ENCODE results near the gene ETHE1.

ETHE1 gene

GRCh38 chr19:43483281-43483680 is 43.7 kb downstream of the ETHE1 start:
- DNase-seq, result no peak

GRCh38 chr19:43482193-43482592 is 44.8 kb downstream of the ETHE1 start:
- no peak for TF ChIP-seq POLR2A (IDR thresholded peaks at IDR 0.05; ENCODE audit: low read length)
- no peak for TF ChIP-seq GATA1 (IDR thresholded peaks at IDR 0.05; ENCODE audit: low read depth, low read length)
- DNase-seq, result no peak

More at GRCh38 chr19:43483281-43483680, 43.7 kb downstream of the ETHE1 start:
- TF ChIP-seq GATA1 (IDR thresholded peaks at IDR 0.05; ENCODE audit: low read depth, low read length), result no peak
- no peak for TF ChIP-seq POLR2A (IDR thresholded peaks at IDR 0.05; ENCODE audit: low read length)

GRCh38 chr19:43481701-43482100 is 45.3 kb downstream of the ETHE1 start:
- no peak for DNase-seq
- TF ChIP-seq POLR2A (IDR thresholded peaks at IDR 0.05; ENCODE audit: low read length) (no peak), GATA1 (IDR thresholded peaks at IDR 0.05; ENCODE audit: low read depth, low read length) (no peak)

GRCh38 chr19:43480574-43480973 is 46.4 kb downstream of the ETHE1 start:
- no peak for TF ChIP-seq GATA1 (IDR thresholded peaks at IDR 0.05; ENCODE audit: low read depth, low read length)
- TF ChIP-seq POLR2A (IDR thresholded peaks at IDR 0.05; ENCODE audit: low read length), result no peak
- no peak for DNase-seq

GRCh38 chr19:43479961-43480561 is 46.9 kb downstream of the ETHE1 start:
- no peak for DNase-seq
- no peak for TF ChIP-seq GATA1 (IDR thresholded peaks at IDR 0.05; ENCODE audit: low read depth, low read length)
- TF ChIP-seq POLR2A (IDR thresholded peaks at IDR 0.05; ENCODE audit: low read length), result no peak

- no peak for DNase-seq
- TF ChIP-seq POLR2A (IDR thresholded peaks at IDR 0.05; ENCODE audit: low read length) (no peak), GATA1 (IDR thresholded peaks at IDR 0.05; ENCODE audit: low read depth, low read length) (no peak)
These were observed 47.8 kb downstream of the ETHE1 start for GRCh38 chr19:43479226-43479625.

- no peak for DNase-seq
- TF ChIP-seq POLR2A (IDR thresholded peaks at IDR 0.05; ENCODE audit: low read length) (no peak), GATA1 (IDR thresholded peaks at IDR 0.05; ENCODE audit: low read depth, low read length) (no peak)
These were observed 48.7 kb downstream of the ETHE1 start for GRCh38 chr19:43478323-43478722.

- TF ChIP-seq POLR2A (IDR thresholded peaks at IDR 0.05; ENCODE audit: low read length) (no peak), GATA1 (IDR thresholded peaks at IDR 0.05; ENCODE audit: low read depth, low read length) (no peak)
- DNase-seq, result no peak
These were observed 50.4 kb downstream of the ETHE1 start for GRCh38 chr19:43476606-43477005.

- peak; percentile 92 to 96 for DNase-seq
- TF ChIP-seq POLR2A (IDR thresholded peaks at IDR 0.05; ENCODE audit: low read length) (peak; percentile 66), GATA1 (IDR thresholded peaks at IDR 0.05; ENCODE audit: low read depth, low read length) (no peak)
These were observed 51.9 kb downstream of the ETHE1 start for GRCh38 chr19:43474986-43475705.

- no peak for TF ChIP-seq POLR2A (IDR thresholded peaks at IDR 0.05; ENCODE audit: low read length)
- no peak for TF ChIP-seq GATA1 (IDR thresholded peaks at IDR 0.05; ENCODE audit: low read depth, low read length)
- no peak for DNase-seq
These were observed 52.5 kb downstream of the ETHE1 start for GRCh38 chr19:43474487-43474886.

- DNase-seq, result no peak
- TF ChIP-seq POLR2A (IDR thresholded peaks at IDR 0.05; ENCODE audit: low read length), result no peak
These were observed 55.9 kb downstream of the ETHE1 start for GRCh38 chr19:43471091-43471490.

- no peak for TF ChIP-seq GATA1 (IDR thresholded peaks at IDR 0.05; ENCODE audit: low read depth, low read length)
- TF ChIP-seq POLR2A (IDR thresholded peaks at IDR 0.05; ENCODE audit: low read length), result no peak
- no peak for DNase-seq
These were observed 56.7 kb downstream of the ETHE1 start for GRCh38 chr19:43470288-43470687.

GRCh38 chr19:43469160-43469480 is 57.9 kb downstream of the ETHE1 start:
- DNase-seq, result no peak
- TF ChIP-seq POLR2A (IDR thresholded peaks at IDR 0.05; ENCODE audit: low read length) (no peak), GATA1 (IDR thresholded peaks at IDR 0.05; ENCODE audit: low read depth, low read length) (no peak)

- no peak for DNase-seq
- TF ChIP-seq GATA1 (IDR thresholded peaks at IDR 0.05; ENCODE audit: low read depth, low read length), result no peak
- TF ChIP-seq POLR2A (IDR thresholded peaks at IDR 0.05; ENCODE audit: low read length), result no peak
These were observed 58.4 kb downstream of the ETHE1 start for GRCh38 chr19:43468354-43469159.
